Tibial nerve (tissue), 4 donors: Measurements from ENCODE around the gene KLHL9. TPM values are rescaled to one million over a fixed set of nuclear protein-coding genes. Genes with fewer than 3 reads are reported as not detected.

Experiments used
- DNase-seq, 2 donors: peaks; one replicate each; pipeline ENCODE4 v3.0.0-alpha.2; 2019; ENCODE audit warnings: low spot score in 2 of 2
- H3K27ac ChIP-seq, 4 donors: fragments of 200-600 bp; sonication (generic) in 3 of 4; one replicate each; pipeline ENCODE4 v1.5.1; 2017 to 2019; ENCODE audit warnings: mild to moderate bottlenecking in 1 of 4
- H3K27me3 ChIP-seq, 2 donors: fragments of 200-600 bp; sonication (generic) in 1 of 2; one replicate each; pipeline versions ENCODE4 v1.5.1 to v1.6.0; 2017 to 2019
- H3K36me3 ChIP-seq, 3 donors: fragments of 200-600 bp; sonication (generic); one replicate each; pipeline ENCODE4 v1.5.1; 2018 to 2019
- H3K4me1 ChIP-seq, 4 donors: fragments of 200-600 bp; sonication (generic) in 3 of 4; one replicate each; pipeline ENCODE4 v1.5.1; 2017 to 2019
- H3K4me3 ChIP-seq, 4 donors: fragments of 200-600 bp; sonication (generic) in 3 of 4; one replicate each; pipeline ENCODE4 v1.5.1; 2017 to 2019; ENCODE audit warnings: mild to moderate bottlenecking in 1 of 4, moderate library complexity in 1 of 4
- H3K9me3 ChIP-seq, 4 donors: fragments of 200-600 bp; sonication (generic) in 3 of 4; one replicate each; pipeline ENCODE4 v1.5.1; 2017 to 2019
- EP300 ChIP-seq, 2 donors: sonication (generic); formaldehyde crosslinking; IDR thresholded peaks; one replicate each; pipeline ENCODE4 v1.6.1; 2017; ENCODE audit warnings: antibody characterized with exemption in 2 of 2, mild to moderate bottlenecking in 1 of 2
- POLR2A ChIP-seq, 2 donors: fragments of 450-650 bp; IDR thresholded peaks; one replicate each; pipeline ENCODE4 v1.6.1; 2017; ENCODE audit warnings: antibody characterized with exemption in 2 of 2, mild to moderate bottlenecking in 2 of 2, moderate library complexity in 2 of 2
- WGBS, 2 donors: methylation state at CpG; one replicate each; pipeline ENCODE4 v1.1.5; 2018; 5-methylcytosine and 5-hydroxymethylcytosine counted together
- total RNA-seq, 4 donors: library from RNA; depleted of rRNA; stranded (reverse); fragments of >200 nt; gene quantifications; one replicate each; pipeline ENCODE4 v1.1.0, GENCODE V29; 2016
- TF ChIP-seq, protein P1 (sequence below), 5 experiments: fragments of 200-600 bp in 3 of 5; fragments of 450-650 bp in 2 of 5; sonication (generic) in 3 of 5; IDR thresholded peaks; one replicate each; pipeline ENCODE4 v1.5.1; 2016 to 2019; ENCODE audit warnings: antibody characterized with exemption in 5 of 5, mild to moderate bottlenecking in 3 of 5, moderate library complexity in 2 of 5

Gene KLHL9
- total RNA-seq, 4 donors from 2014 or later, result 19.8 to 30.2 (median 25.7) TPM

DNA sequence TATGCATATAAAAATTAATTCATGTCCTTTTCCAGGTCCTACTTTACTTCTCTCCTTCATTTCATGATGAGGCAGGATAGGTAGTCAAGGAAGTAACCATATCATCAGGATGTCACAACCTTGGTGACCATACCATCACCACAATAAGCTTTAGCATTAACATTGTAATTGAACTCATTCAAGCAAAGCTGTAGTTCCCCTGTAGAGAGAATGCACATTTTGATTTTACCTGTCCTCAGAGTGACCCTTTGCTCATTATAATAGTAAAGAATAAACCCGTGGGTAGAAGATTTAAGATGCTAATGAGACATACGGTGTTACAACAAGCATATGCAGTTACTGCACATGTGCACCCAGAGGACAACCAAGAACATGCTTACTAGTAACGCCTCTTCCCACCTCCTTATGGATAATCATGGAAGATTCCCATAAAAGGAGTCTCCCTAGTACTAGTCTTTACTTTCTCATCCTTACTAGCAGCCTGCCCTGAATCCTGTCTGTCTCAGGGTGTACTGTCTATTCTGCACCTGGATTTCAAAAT is 13.3 kb upstream of the KLHL9 start:
- Histone ChIP-seq H3K27ac (no peak overlapping the region), H3K27me3 (no peaks in the 10 kb centered on the region), H3K9me3 (peaks cover 0 to 8% (median 0%) of the 10 kb centered on the region in 4 donors), H3K4me3 (no peak overlapping the region), H3K36me3 (no peaks in the 10 kb centered on the region), H3K4me1 (no peaks in the 10 kb centered on the region)
- TF ChIP-seq EP300 (IDR thresholded peaks at IDR 0.05), result no peak
- TF ChIP-seq, protein P1, sequence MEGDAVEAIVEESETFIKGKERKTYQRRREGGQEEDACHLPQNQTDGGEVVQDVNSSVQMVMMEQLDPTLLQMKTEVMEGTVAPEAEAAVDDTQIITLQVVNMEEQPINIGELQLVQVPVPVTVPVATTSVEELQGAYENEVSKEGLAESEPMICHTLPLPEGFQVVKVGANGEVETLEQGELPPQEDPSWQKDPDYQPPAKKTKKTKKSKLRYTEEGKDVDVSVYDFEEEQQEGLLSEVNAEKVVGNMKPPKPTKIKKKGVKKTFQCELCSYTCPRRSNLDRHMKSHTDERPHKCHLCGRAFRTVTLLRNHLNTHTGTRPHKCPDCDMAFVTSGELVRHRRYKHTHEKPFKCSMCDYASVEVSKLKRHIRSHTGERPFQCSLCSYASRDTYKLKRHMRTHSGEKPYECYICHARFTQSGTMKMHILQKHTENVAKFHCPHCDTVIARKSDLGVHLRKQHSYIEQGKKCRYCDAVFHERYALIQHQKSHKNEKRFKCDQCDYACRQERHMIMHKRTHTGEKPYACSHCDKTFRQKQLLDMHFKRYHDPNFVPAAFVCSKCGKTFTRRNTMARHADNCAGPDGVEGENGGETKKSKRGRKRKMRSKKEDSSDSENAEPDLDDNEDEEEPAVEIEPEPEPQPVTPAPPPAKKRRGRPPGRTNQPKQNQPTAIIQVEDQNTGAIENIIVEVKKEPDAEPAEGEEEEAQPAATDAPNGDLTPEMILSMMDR (IDR thresholded peaks at IDR 0.05), result no peak
- TF ChIP-seq POLR2A (IDR thresholded peaks at IDR 0.05), result no peak
- no peak for DNase-seq
- WGBS, 2 donors, result 72 to 80% methylated on average over 3 of the region's 3 CpGs

DNA sequence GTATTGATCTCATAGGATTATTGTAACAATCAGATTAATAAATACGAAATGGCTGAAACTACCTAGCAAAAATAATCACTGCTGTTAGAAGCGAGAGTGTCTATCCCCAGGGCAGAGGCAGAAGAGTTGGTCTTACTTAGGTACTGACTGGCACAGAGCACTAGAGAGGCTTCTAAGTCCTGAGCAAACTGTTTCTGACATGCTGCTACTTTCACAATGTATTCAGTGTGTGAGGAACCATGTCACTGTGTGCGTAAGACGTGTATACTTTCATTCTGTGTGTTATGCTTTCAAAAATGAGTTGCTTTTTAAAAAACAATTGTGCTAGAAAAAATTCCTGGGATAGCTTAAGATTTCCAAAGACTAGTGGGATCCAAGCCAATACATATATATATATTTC is 5.5 kb upstream of the KLHL9 start:
- DNase-seq, result no peak
- TF ChIP-seq EP300 (IDR thresholded peaks at IDR 0.05), result no peak
- TF ChIP-seq, protein P1 (IDR thresholded peaks at IDR 0.05), result no peak
- no peak for TF ChIP-seq POLR2A (IDR thresholded peaks at IDR 0.05)

DNA sequence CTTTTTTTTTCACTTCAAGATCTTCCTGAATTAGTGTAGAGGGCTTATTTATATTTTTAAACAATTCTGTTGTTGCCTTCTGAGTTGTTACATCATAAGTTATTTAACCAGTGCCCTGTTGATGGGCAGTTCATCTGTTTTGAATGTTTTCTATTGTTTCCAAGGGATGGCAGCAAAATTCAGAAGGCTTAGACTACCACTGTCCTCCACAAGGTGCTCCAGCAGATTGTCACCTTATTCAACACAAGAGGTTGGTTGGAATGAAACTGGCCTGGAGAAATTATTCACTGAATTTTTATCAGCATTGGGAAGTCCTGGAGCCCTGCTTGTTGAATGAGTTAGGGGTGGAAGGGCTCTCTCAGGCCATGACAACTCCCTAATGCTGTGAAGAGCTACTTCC is 1.3 kb upstream of the KLHL9 start:
- Histone ChIP-seq H3K4me1 (peaks cover 4 to 35% (median 13%) of the 10 kb centered on the region in 4 donors), H3K4me3 (no peak overlapping the region), H3K27me3 (no peaks in the 10 kb centered on the region), H3K27ac (no peak overlapping the region), H3K36me3 (no peaks in the 10 kb centered on the region), H3K9me3 (no peaks in the 10 kb centered on the region)
- TF ChIP-seq POLR2A (IDR thresholded peaks at IDR 0.05) (no peak), EP300 (IDR thresholded peaks at IDR 0.05) (no peak)
- TF ChIP-seq, protein P1 (IDR thresholded peaks at IDR 0.05), result no peak
- DNase-seq, result no peak

More for the DNA sequence above, 5.5 kb upstream of the KLHL9 start:
- peaks cover 0 to 5% (median 0%) of the 10 kb centered on the region in 4 donors for H3K4me1 ChIP-seq
- 80 to 83% methylated on average over 4 of the region's 4 CpGs for WGBS, 2 donors
- no peaks in the 10 kb centered on the region for H3K27me3 ChIP-seq
- H3K4me3 ChIP-seq, result no peak overlapping the region
- H3K36me3 ChIP-seq, result no peaks in the 10 kb centered on the region
- H3K9me3 ChIP-seq, result peaks cover 0 to 8% (median 0%) of the 10 kb centered on the region in 4 donors
- no peak overlapping the region for H3K27ac ChIP-seq

DNA sequence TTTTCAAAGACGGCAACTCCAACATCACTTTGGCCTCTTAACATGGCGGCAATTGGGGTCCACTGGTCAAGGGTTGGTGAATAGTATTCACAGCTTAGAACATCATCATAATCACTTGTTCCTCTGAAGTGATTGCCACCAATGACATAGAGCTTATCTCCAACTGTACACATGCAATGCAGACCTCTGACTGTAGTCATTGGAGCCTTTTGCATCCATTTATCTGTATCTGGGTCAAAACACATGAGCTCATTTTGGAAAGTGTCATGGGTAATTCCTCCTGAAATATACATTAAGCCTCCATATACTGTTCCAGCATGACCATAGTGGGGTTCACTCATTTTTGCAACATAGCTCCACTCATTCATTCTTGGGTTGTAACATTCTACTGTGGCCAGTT is 2.0 kb downstream of the KLHL9 start:
- H3K4me1 ChIP-seq, result peaks cover 4 to 68% (median 30%) of the 10 kb centered on the region in 4 donors
- no peaks in the 10 kb centered on the region for H3K36me3 ChIP-seq
- peak overlapping the region in 1 of 4 donors; percentile 71 for H3K4me3 ChIP-seq
- H3K9me3 ChIP-seq, result no peaks in the 10 kb centered on the region
- no peak overlapping the region for H3K27ac ChIP-seq
- DNase-seq, result no peak
- WGBS, 2 donors, result 97% methylated on average over 2 of the region's 2 CpGs
- H3K27me3 ChIP-seq, result no peaks in the 10 kb centered on the region
- TF ChIP-seq, protein P1 (IDR thresholded peaks at IDR 0.05), result no peak
- TF ChIP-seq POLR2A (IDR thresholded peaks at IDR 0.05), result no peak

DNA sequence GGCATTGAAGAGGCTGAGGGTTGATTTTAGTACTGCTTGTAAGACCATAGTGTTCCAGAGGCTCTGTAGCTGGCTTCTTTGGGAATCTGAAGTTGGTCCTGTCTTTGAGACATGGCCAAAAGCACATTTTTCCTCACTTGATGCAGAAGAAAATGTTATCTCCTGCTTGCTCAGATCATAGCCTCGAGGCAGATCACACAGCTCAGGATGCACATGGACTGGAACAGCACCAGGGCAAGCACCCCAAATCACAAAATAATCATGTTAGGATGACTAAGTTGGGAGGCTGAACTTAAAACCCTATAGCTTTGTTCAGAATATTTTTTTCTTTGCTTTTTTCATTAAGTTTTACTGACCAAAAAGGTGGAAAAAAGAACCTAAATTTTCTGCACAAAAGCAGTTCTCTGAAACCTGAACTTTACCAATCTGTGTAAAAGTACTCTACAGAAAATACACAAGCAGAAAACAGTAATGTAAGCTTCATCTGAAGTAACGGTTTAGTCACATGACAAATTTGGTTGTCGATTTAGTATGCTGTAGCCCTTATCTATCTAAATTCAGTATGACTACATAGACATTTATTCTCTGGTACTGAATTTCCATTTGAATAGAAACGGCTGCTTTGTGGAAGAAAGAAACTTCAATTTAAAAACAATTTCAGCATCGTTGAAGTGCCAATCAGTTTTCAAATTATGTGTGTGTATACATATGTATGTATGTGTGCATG is 3.4 kb downstream of the KLHL9 start:
- no peak overlapping the region for H3K4me3 ChIP-seq
- H3K4me1 ChIP-seq, result peaks cover 4 to 82% (median 30%) of the 10 kb centered on the region in 4 donors
- TF ChIP-seq EP300 (IDR thresholded peaks at IDR 0.05) (no peak), POLR2A (IDR thresholded peaks at IDR 0.05) (no peak)
- TF ChIP-seq, protein P1 (IDR thresholded peaks at IDR 0.05), result no peak
- H3K36me3 ChIP-seq, result no peaks in the 10 kb centered on the region
- DNase-seq, result no peak
- H3K27me3 ChIP-seq, result no peaks in the 10 kb centered on the region
- 29 to 39% methylated on average over 5 of the region's 5 CpGs for WGBS, 2 donors
- H3K27ac ChIP-seq, result no peak overlapping the region
- no peaks in the 10 kb centered on the region for H3K9me3 ChIP-seq
